Measurements from ENCODE around the gene RTL10. TPM values are rescaled to one million over a fixed set of nuclear protein-coding genes. Genes with fewer than 3 reads are reported as not detected.

RTL10 gene
- total and polyA plus RNA-seq, 5 donors = 5.8 to 9.9 (median 7.9) TPM

DNA sequence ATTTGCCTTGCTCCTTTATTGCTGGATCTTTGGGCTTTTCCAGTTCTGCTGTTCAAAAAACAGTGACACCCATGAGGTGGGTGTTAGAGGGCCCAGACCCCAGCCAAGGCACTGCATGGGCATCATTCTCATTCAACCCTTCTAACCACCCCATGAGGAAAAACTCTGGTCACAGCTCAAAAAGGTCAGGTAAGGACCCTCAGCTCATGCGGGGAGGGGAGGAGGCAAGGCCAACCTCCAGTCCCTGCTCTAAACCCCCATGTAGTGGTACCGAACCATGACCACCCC, 7.4 kb downstream of the RTL10 start:
- H3K4me3 ChIP-seq (ENCODE audit: low read length) = no peak overlapping the region
- intact Hi-C loops (cut with DNase I) = no loop called here
- WGBS = 98% methylated on average over 2 of the region's 2 CpGs
- ATAC-seq (no peak), DNase-seq (no peak)
- no peaks in the 10 kb centered on the region for H3K9me3 ChIP-seq (ENCODE audit: control insufficient read depth, low read length)
- H3K4me1 ChIP-seq (ENCODE audit: control insufficient read depth, insufficient read depth, low read length) = peaks cover 3% of the 10 kb centered on the region
- H3K27ac ChIP-seq (ENCODE audit: low read length) = no peak overlapping the region
- no peaks in the 10 kb centered on the region for H3K27me3 ChIP-seq (ENCODE audit: control insufficient read depth, insufficient read depth)

DNA sequence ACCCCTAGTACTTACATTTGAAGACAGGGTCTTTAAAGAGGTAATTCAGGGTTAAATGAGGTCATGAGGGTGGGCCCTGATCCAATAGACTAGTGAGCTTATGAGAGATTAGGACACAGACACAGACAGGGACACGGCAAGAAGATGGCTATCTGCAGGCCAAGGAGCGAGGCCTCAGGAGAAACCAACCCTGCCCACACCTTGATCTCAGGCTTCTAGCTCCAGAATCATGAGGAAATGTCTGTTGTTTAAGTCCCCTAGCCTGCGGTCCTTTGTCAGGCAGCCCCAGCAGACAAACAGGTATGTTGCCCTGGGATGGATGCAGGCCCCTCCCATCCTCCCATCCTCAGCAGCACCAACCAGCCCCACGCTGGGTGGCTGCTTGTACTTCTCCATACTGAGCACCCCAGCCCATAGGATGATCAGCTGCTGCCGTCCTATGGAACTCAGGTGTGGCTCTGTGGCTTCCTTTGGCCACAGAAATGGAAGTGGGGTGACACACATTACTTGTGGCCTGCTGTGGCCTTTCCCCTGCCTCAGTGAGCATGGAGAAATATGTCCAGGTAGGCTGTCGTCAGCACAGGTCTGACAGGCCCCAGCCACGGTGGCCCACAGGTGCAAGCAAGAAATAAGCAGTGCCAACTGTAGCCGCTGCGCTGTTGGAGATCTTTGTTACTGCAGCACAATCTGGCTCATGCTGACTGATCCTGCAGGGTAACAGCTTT, 7.9 kb downstream of the RTL10 start:
- no peak overlapping the region for H3K27ac ChIP-seq (ENCODE audit: low read length)
- ATAC-seq = no peak
- H3K9me3 ChIP-seq (ENCODE audit: control insufficient read depth, low read length) = no peaks in the 10 kb centered on the region
- peaks cover 3% of the 10 kb centered on the region for H3K4me1 ChIP-seq (ENCODE audit: control insufficient read depth, insufficient read depth, low read length)
- intact Hi-C loops (cut with DNase I) = no loop called here
- DNase-seq = peak in 1 of 3 donors; percentile 35
- H3K27me3 ChIP-seq (ENCODE audit: control insufficient read depth, insufficient read depth) = no peaks in the 10 kb centered on the region
- no peak overlapping the region for H3K4me3 ChIP-seq (ENCODE audit: low read length)
- 89% methylated on average over 9 of the region's 9 CpGs for WGBS

DNA sequence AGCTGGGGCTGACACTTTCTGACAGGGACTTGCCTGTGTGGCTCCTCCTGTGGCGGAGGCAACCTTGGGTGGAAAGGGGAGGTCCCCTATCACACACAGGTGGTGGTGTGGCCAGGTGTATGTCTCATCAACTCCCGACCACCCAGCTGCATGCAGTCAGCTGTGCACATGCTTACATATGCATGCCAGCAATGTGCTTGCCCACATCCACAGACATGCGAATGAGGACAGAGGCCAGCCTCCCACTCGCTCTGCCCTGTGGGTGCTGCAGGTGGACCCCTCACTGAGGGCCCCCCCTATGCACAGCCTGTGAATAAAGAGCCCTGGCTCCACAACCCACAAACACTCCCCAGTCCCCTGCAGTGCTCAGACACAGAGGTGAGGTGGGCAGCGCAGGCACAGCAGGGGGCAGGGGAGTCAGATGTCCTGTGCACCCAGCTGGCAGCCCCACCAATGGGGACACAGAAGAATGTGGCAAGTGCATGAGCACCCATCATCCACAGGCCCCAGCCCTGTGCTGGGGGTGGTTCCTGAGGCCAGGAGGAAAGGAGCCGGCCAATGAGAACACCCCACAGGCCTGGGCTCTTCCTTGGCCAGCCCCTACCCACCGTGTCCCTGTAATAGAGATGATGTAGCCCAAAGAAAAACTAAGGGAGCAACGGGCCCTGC, 9.5 kb downstream of the RTL10 start:
- Histone ChIP-seq H3K27ac (ENCODE audit: low read length) (peak overlapping the region; percentile 2), H3K4me1 (ENCODE audit: control insufficient read depth, insufficient read depth, low read length) (peaks cover 3% of the 10 kb centered on the region), H3K4me3 (ENCODE audit: low read length) (no peak overlapping the region), H3K27me3 (ENCODE audit: control insufficient read depth, insufficient read depth) (no peaks in the 10 kb centered on the region), H3K9me3 (ENCODE audit: control insufficient read depth, low read length) (no peaks in the 10 kb centered on the region)
- intact Hi-C loops (cut with DNase I) = no loop called here
- 77% methylated on average over 8 of the region's 8 CpGs for WGBS
- peak in 1 of 3 donors; percentile 16 for DNase-seq
- ATAC-seq = peak in 1 of 2 donors; percentile 5

DNA sequence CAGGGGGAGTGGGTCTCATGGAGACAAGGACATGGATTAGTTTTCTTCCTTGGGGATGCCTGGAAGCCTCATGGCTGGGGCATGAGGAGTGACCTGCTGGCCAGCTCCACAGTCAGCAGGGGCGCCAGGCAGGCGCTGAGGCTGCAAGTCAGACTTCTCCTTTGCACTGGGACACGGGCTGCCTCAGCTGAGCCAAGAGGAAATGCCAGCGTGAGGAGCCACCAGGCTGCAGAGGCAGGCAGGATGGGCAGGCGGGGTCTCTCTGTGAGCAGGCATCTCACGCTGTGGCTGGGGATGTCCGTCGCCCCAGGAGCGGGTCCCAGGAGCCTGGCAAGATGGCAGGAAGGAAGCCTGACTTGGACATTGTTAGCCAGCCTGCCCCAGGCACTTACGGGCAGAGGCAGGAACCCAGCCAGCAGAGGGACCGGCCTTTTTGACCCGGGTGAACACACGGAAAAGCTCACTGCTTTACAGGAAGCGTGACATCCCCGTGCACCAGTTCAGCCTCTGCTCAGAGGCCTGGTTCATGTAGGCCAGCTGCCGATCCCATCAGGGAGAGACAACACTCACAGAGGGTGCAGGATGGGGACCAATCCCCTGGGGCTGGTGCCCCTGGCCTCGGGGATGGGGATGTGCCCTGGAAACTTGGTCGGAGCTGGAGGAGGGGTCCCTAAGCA, 10.2 kb downstream of the RTL10 start:
- 39% methylated on average over 18 of the region's 18 CpGs for WGBS

DNA sequence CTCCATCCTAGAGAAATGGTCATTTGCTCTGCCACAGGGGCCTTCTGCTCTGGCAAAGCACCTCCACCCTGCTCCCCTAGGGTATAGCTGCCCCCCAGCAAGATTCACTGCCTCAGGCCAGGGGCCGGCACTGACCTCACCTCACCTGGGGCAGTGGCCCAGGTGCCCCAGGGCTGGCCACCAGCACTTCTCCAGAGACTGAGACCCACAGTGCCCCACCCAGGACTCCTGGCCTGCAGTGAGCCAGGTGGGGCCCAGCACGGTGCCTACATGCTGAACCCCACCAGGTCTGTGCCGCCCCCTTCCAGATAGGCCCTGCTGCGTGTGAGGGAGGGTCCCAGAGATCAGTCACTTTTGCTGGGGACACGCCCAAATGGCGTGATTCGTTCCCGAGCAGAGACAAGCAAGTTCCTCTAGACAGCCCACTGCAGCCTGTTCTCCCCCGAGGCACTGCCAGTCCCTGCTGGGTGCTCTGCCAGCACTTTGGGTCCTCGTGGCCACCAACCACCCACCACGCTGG, 10.8 kb downstream of the RTL10 start:
- Histone ChIP-seq H3K4me1 (ENCODE audit: control insufficient read depth, insufficient read depth, low read length) (peaks cover 3% of the 10 kb centered on the region), H3K27me3 (ENCODE audit: control insufficient read depth, insufficient read depth) (no peaks in the 10 kb centered on the region), H3K9me3 (ENCODE audit: control insufficient read depth, low read length) (no peaks in the 10 kb centered on the region), H3K27ac (ENCODE audit: low read length) (peak overlapping the region; percentile 24), H3K4me3 (ENCODE audit: low read length) (no peak overlapping the region)
- intact Hi-C loops (cut with DNase I) = no loop called here
- peak; percentile 20 to 25 for ATAC-seq
- peak in 1 of 3 donors; percentile 76 for DNase-seq
- WGBS = 74% methylated on average over 11 of the region's 11 CpGs

More for the DNA sequence above, 10.2 kb downstream of the RTL10 start:
- ATAC-seq (peak; percentile 77 to 82), DNase-seq (peak; percentile 72 to 88 (median 87))
- intact Hi-C loops (cut with DNase I) = no loop called here
- H3K9me3 ChIP-seq (ENCODE audit: control insufficient read depth, low read length) = no peaks in the 10 kb centered on the region
- no peaks in the 10 kb centered on the region for H3K27me3 ChIP-seq (ENCODE audit: control insufficient read depth, insufficient read depth)
- peaks cover 3% of the 10 kb centered on the region for H3K4me1 ChIP-seq (ENCODE audit: control insufficient read depth, insufficient read depth, low read length)
- peak overlapping the region; percentile 2 for H3K27ac ChIP-seq (ENCODE audit: low read length)
- no peak overlapping the region for H3K4me3 ChIP-seq (ENCODE audit: low read length)

DNA sequence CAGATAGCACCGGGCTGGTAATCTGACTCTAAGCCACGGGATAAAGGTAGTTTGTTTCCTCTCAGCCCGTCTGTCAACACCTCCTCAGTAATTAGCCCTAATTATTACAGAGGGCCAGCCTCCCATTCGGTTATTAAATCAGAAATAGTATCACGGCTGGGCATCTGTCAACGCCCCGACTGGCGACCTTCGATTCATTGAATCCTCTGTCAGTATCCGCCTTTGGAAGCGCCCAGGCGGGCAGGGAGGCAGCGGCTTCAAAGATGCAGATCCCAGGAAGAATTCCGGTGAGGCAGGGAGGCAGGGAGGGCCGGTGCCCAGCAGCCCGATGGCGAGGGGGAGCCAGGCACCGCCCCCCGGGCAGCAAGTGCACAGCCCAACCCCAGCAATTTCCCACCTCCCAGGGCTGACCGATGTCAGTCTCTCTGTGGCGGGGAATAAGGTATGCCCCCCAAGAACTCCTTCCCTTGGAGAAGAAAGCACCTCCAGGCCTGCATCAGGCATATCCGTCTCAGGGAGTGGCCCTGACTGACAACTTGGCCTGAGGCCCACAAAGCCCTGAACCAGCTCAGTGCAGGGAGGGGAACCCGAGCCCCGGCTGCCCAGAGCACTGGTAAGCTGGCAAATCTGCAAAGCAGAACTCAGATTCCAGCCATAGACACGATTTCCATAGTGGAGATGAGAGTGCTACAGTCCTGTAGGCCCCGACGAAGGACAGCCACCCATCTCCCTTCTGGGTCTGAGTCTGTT, 11.4 kb downstream of the RTL10 start:
- no peaks in the 10 kb centered on the region for H3K9me3 ChIP-seq (ENCODE audit: control insufficient read depth, low read length)
- H3K27ac ChIP-seq (ENCODE audit: low read length) = no peak overlapping the region
- intact Hi-C loops (cut with DNase I) = no loop called here
- no peaks in the 10 kb centered on the region for H3K27me3 ChIP-seq (ENCODE audit: control insufficient read depth, insufficient read depth)
- WGBS = 65% methylated on average over 27 of the region's 27 CpGs
- peak in 2 of 3 donors; percentile 71 to 77 for DNase-seq
- no peak overlapping the region for H3K4me3 ChIP-seq (ENCODE audit: low read length)
- H3K4me1 ChIP-seq (ENCODE audit: control insufficient read depth, insufficient read depth, low read length) = peaks cover 3% of the 10 kb centered on the region
- peak; percentile 5 to 28 for ATAC-seq

DNA sequence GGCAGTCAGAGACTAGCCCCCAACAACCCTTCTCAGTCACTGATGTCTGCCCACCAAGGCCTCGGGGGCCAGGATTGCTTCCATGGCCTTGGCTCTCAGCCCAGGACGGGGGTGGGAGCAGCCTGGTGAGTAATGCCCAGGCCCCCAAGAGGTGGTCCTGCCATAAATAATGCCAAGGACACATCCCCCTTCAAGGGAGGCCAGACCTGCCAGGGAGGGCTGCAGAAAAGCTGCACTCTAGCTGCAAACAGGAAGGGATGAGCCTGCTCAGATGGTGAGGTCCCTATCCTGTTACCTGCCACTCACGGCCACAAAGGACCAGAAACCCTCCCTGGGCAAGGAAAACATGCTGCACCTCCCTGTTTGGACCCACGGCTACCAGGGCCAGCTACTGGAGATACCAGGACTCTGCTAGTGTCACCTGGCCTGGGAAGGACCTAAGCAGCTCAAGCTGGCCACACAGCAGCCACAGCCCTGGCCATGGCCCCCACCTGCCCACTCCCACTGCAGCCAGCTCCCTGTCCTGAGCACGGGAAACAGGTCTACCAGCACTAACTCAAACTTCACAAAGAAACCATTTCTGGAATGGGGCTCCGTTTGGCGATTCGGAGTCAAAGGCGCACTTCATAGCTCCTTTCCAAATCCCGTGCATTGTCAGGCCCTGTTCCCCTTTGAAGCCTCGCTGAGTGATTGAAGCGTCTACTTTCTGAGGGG, 12.1 kb downstream of the RTL10 start:
- Histone ChIP-seq H3K9me3 (ENCODE audit: control insufficient read depth, low read length) (no peaks in the 10 kb centered on the region), H3K27ac (ENCODE audit: low read length) (no peak overlapping the region), H3K27me3 (ENCODE audit: control insufficient read depth, insufficient read depth) (no peaks in the 10 kb centered on the region), H3K4me1 (ENCODE audit: control insufficient read depth, insufficient read depth, low read length) (peaks cover 3% of the 10 kb centered on the region), H3K4me3 (ENCODE audit: low read length) (no peak overlapping the region)
- DNase-seq (no peak), ATAC-seq (no peak)
- intact Hi-C loops (cut with DNase I) = no loop called here
- WGBS = 71% methylated on average over 12 of the region's 12 CpGs

DNA sequence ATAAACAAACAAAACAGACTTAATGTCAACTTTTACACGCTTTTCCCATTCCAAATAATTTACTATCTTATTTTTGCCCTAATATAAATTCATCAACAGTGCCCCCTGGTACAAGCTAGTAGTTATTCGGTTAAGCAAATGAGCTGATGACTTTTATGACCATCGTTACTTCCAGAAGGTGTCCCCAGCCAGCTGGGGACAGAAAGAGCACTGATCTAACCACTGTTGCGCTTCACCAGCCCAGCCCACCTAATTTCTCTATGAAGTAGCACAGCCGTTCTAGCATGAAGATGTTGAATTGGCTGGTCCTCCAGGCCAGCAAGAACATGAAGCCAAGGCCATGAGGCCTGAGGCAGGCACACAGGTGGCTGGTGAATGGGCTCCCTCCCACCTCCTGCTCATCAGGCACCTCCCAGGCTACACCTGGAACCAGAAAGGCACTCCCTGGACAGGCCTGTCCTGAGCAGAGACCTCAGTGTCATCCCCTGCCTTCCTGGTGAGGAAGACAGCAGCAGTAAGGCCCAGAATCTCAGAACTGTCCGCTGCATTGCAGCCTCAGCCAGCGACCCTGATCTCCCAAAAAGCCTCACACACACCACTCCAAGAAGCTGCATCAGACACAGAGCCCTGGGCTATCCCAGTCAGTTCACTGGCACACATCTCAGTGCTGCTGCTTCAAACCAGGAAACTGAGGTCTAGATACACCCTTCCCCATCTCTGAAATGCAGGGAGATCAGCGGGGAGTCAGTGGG, 12.9 kb downstream of the RTL10 start:
- 92% methylated on average over 8 of the region's 8 CpGs for WGBS
- H3K9me3 ChIP-seq (ENCODE audit: control insufficient read depth, low read length) = no peaks in the 10 kb centered on the region
- H3K4me1 ChIP-seq (ENCODE audit: control insufficient read depth, insufficient read depth, low read length) = peaks cover 3% of the 10 kb centered on the region
- no peaks in the 10 kb centered on the region for H3K27me3 ChIP-seq (ENCODE audit: control insufficient read depth, insufficient read depth)
- H3K27ac ChIP-seq (ENCODE audit: low read length) = no peak overlapping the region
- no peak for ATAC-seq
- H3K4me3 ChIP-seq (ENCODE audit: low read length) = no peak overlapping the region
- intact Hi-C loops (cut with DNase I) = no loop called here
- DNase-seq = no peak

DNA sequence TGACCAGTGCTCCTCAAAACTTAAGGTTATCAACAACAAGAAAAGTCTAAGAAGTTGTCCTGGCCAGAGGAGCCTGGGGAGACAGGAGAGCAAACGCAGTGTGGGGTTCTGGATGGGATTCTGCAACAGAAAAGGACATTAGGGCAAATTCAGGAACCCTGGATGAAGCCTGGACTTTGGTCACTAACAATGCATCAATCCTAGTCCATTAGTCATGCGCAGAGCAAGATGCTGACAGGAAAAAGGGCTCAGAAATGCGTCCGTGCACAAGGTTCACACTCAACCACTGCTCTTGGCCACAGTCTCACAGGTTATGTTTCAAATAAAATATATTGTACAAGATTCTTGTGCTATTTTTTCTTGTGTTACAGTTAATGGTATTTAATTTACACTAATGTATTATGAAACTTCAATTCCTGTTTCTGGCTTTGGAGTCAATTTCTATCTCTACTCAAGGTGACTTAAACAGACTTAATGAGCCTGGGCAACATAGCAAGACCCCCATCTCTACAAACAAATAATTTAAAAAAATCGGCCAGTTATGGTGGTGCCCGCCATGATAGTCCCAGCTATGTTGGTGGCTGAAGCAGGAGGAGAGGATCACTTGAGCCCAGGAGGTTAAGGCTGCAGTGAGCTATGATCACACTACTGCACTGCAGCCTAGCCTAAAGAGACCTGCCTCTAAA, 13.6 kb downstream of the RTL10 start:
- Histone ChIP-seq H3K27me3 (ENCODE audit: control insufficient read depth, insufficient read depth) (no peaks in the 10 kb centered on the region), H3K9me3 (ENCODE audit: control insufficient read depth, low read length) (no peaks in the 10 kb centered on the region), H3K4me1 (ENCODE audit: control insufficient read depth, insufficient read depth, low read length) (peaks cover 3% of the 10 kb centered on the region), H3K27ac (ENCODE audit: low read length) (no peak overlapping the region), H3K4me3 (ENCODE audit: low read length) (no peak overlapping the region)
- 96% methylated on average over 6 of the region's 6 CpGs for WGBS
- DNase-seq (no peak), ATAC-seq (no peak)
- intact Hi-C loops (cut with DNase I) = no loop called here

All from right cardiac atrium (tissue), 5 donors.